Gastroesophageal sphincter (tissue), 3 donors: ENCODE data around the gene CLPTM1L.

Source experiments
- CTCF ChIP-seq, 4 experiments: fragments of 200-600 bp in 2 of 4; fragments of 450-650 bp in 2 of 4; sonication (generic) in 1 of 4; IDR thresholded peaks; one replicate each; pipeline ENCODE4 v1.5.1; 2017 to 2019; ENCODE audit warnings: antibody characterized with exemption in 4 of 4, mild to moderate bottlenecking in 2 of 4, moderate library complexity in 2 of 4
- EP300 ChIP-seq: sonication (generic); formaldehyde crosslinking; IDR thresholded peaks from one replicate; pipeline ENCODE4 v1.6.1; 2017; ENCODE audit warnings: antibody characterized with exemption, mild to moderate bottlenecking
- POLR2A ChIP-seq, 2 donors: fragments of 450-650 bp; IDR thresholded peaks; one replicate each; pipeline ENCODE4 v1.6.1; 2017; ENCODE audit warnings: antibody characterized with exemption in 2 of 2, mild to moderate bottlenecking in 2 of 2, moderate library complexity in 1 of 2

GRCh38 chr5:1338506-1339070 is 6.3 kb downstream of the CLPTM1L start:
- TF ChIP-seq CTCF (IDR thresholded peaks at IDR 0.05) (no peak), POLR2A (IDR thresholded peaks at IDR 0.05) (no peak), EP300 (no peak)
